Measurements from ENCODE around the gene SELP.
"Not testable (repeated sequence)": the region's sequence is repeated elsewhere in the genome, so short reads cannot be mapped to it uniquely, and the experiment has no call there.

The SELP gene

GRCh38 chr1:169630006-169630405, at the start of gene SELP:
Gene SELP, minus strand, starts transcription at chr1:169630124. Its CDS starts 50 bp downstream, at chr1:169630074.
- DNase-seq, result no peak

- no peak for DNase-seq
Measured at GRCh38 chr1:169679692-169680091, 49.8 kb upstream of the SELP start.

- DNase-seq, result no peak
Measured at GRCh38 chr1:169676001-169676400, 46.1 kb upstream of the SELP start.

- DNase-seq, result no peak
Measured at GRCh38 chr1:169670836-169671235, 40.9 kb upstream of the SELP start.

- DNase-seq, result not testable (repeated sequence)
Measured at GRCh38 chr1:169670244-169670643, 40.3 kb upstream of the SELP start.

- DNase-seq, result not testable (repeated sequence)
Measured at GRCh38 chr1:169667699-169668596, 38.0 kb upstream of the SELP start.

GRCh38 chr1:169667227-169667639, 37.3 kb upstream of the SELP start:
- DNase-seq, result not testable (repeated sequence)

GRCh38 chr1:169662680-169663079, 32.8 kb upstream of the SELP start:
- not testable (repeated sequence) for DNase-seq

- not testable (repeated sequence) for DNase-seq
Measured at GRCh38 chr1:169661066-169661465, 31.1 kb upstream of the SELP start.

GRCh38 chr1:169658777-169659176, 28.9 kb upstream of the SELP start:
- DNase-seq, result not testable (repeated sequence)

GRCh38 chr1:169653873-169654272, 23.9 kb upstream of the SELP start:
- DNase-seq, result no peak

- no peak for DNase-seq
Measured at GRCh38 chr1:169651035-169651434, 21.1 kb upstream of the SELP start.

- no peak for DNase-seq
Measured at GRCh38 chr1:169650551-169650950, 20.6 kb upstream of the SELP start.

GRCh38 chr1:169648709-169649108, 18.8 kb upstream of the SELP start:
- no peak for DNase-seq

GRCh38 chr1:169648187-169648586, 18.3 kb upstream of the SELP start:
- DNase-seq, result no peak

GRCh38 chr1:169647512-169647911, 17.6 kb upstream of the SELP start:
- DNase-seq, result no peak

- no peak for DNase-seq
Measured at GRCh38 chr1:169644297-169644696, 14.4 kb upstream of the SELP start.

GRCh38 chr1:169634877-169635276, 5.0 kb upstream of the SELP start:
- no peak for DNase-seq

GRCh38 chr1:169634145-169634544, 4.2 kb upstream of the SELP start:
- no peak for DNase-seq

- DNase-seq, result no peak
Measured at GRCh38 chr1:169631249-169631648, 1.3 kb upstream of the SELP start.

- no peak for DNase-seq
Measured at GRCh38 chr1:169624912-169625311, 5.0 kb downstream of the SELP start.

GRCh38 chr1:169624122-169624521, 5.8 kb downstream of the SELP start:
- no peak for DNase-seq

GRCh38 chr1:169623132-169623926, 6.6 kb downstream of the SELP start:
- no peak for DNase-seq

GRCh38 chr1:169620565-169620964, 9.4 kb downstream of the SELP start:
- DNase-seq, result no peak

Data from DMS79 (cell line).